GM23338 (cell line): ENCODE measurements around the gene FCHSD1. TPM values are rescaled to one million over a fixed set of nuclear protein-coding genes. Genes with fewer than 3 reads are reported as not detected.

ENCODE experiments used
- ATAC-seq: fragments of 200-7000 bp; cut with Tn5 transposase; 3 replicates; pipeline ENCODE4 v1.9.1; 2020
- DNase-seq: peaks from one replicate; pipeline ENCODE4 v3.0.0-alpha.2; 2015; ENCODE audit warnings: low spot score
- H2AFZ ChIP-seq: fragments of 200-600 bp; sonication (generic); 2 replicates; pipeline ENCODE4 v1.8.0; 2016; ENCODE audit warnings: antibody characterized with exemption, mild to moderate bottlenecking, moderate library complexity
- H3F3A ChIP-seq: fragments of 200-600 bp; sonication (generic); replicated peaks from 2 replicates; pipeline ENCODE4 v1.8.0; 2017; ENCODE audit warnings: antibody characterized with exemption, mixed run types, low read depth
- H3K27ac ChIP-seq: fragments of 200-600 bp; sonication (generic); 2 replicates; pipeline ENCODE4 v1.6.1; 2016; ENCODE audit warnings: low read depth
- H3K27me3 ChIP-seq: fragments of 200-600 bp; sonication (generic); 2 replicates; pipeline ENCODE4 v1.8.0; 2016; ENCODE audit warnings: mild to moderate bottlenecking, mixed run types, moderate library complexity; ENCODE audit not compliant: insufficient read depth
- H3K36me3 ChIP-seq: fragments of 200-600 bp; sonication (generic); 2 replicates; pipeline ENCODE4 v1.8.0; 2016; ENCODE audit warnings: mild to moderate bottlenecking; ENCODE audit not compliant: insufficient read depth
- H3K4me1 ChIP-seq: fragments of 200-600 bp; sonication (generic); 2 replicates; pipeline ENCODE4 v1.8.0; 2016; ENCODE audit warnings: mild to moderate bottlenecking, moderate library complexity; ENCODE audit not compliant: insufficient read depth
- H3K4me2 ChIP-seq: fragments of 200-600 bp; sonication (generic); 2 replicates; pipeline ENCODE4 v1.7.1; 2017; ENCODE audit warnings: mixed run types
- H3K4me3 ChIP-seq: fragments of 200-600 bp; sonication (generic); 2 replicates; pipeline ENCODE4 v1.6.1; 2016; ENCODE audit warnings: mixed run types
- H3K79me2 ChIP-seq: fragments of 200-600 bp; sonication (generic); replicated peaks from 2 replicates; pipeline ENCODE4 v1.8.0; 2017; ENCODE audit warnings: mild to moderate bottlenecking; ENCODE audit not compliant: insufficient read depth
- H3K9me2 ChIP-seq: fragments of 200-600 bp; sonication (generic); 2 replicates; pipeline ENCODE4 v1.8.0; 2017; ENCODE audit not compliant: insufficient read depth
- H4K20me1 ChIP-seq: fragments of 200-600 bp; sonication (generic); replicated peaks from 2 replicates; pipeline ENCODE4 v1.8.0; 2017; ENCODE audit warnings: mild to moderate bottlenecking; ENCODE audit not compliant: insufficient read depth
- H3K27ac Mint-ChIP-seq: 2 replicates; pipeline ENCODE4 v1.8.0; 2020; ENCODE audit warnings: inconsistent platforms, mild to moderate bottlenecking, moderate library complexity, mixed read lengths
- H3K27me3 Mint-ChIP-seq: 3 replicates; pipeline ENCODE4 v1.8.0; 2022; ENCODE audit warnings: low read depth, mild to moderate bottlenecking, moderate library complexity, mixed read lengths, inconsistent platforms; ENCODE audit not compliant: insufficient read depth, poor library complexity
- H3K36me3 Mint-ChIP-seq: 3 replicates; pipeline ENCODE4 v1.8.0; 2021; ENCODE audit warnings: low read depth, mild to moderate bottlenecking, inconsistent platforms, moderate library complexity, mixed read lengths
- H3K4me1 Mint-ChIP-seq: 3 replicates; pipeline ENCODE4 v1.8.0; 2020; ENCODE audit warnings: mild to moderate bottlenecking, inconsistent platforms, mixed read lengths
- H3K4me3 Mint-ChIP-seq: 3 replicates; pipeline ENCODE4 v1.8.0; 2021; ENCODE audit warnings: moderate library complexity, mild to moderate bottlenecking, inconsistent platforms, mixed read lengths
- H3K9me3 Mint-ChIP-seq: 3 replicates; pipeline ENCODE4 v1.8.0; 2020; ENCODE audit warnings: moderate library complexity, mild to moderate bottlenecking, inconsistent platforms, mixed read lengths
- CREB1 ChIP-seq: fragments of 250-450 bp; sonication (Bioruptor Pico); IDR thresholded peaks from 2 replicates; pipeline ENCODE4 v1.5.0; 2020; ENCODE audit warnings: low read depth, mild to moderate bottlenecking, moderate library complexity
- EZH2 ChIP-seq: fragments of 200-600 bp; sonication (generic); IDR thresholded peaks from one replicate; pipeline ENCODE4 v1.8.0; 2017; ENCODE audit warnings: antibody characterized with exemption, mild to moderate bottlenecking, low read depth; ENCODE audit not compliant: unreplicated experiment
- EZH2phosphoT487 ChIP-seq: fragments of 200-600 bp; sonication (generic); IDR thresholded peaks from one replicate; pipeline ENCODE4 v1.8.1; 2018; ENCODE audit warnings: antibody characterized with exemption; ENCODE audit not compliant: unreplicated experiment
- JUNB ChIP-seq: IDR thresholded peaks from one replicate; pipeline ENCODE4 v1.6.1; 2016; ENCODE audit warnings: antibody characterized with exemption; ENCODE audit not compliant: unreplicated experiment
- NANOG ChIP-seq: IDR thresholded peaks from 2 replicates; pipeline ENCODE4 v1.6.1; 2016; ENCODE audit warnings: antibody characterized with exemption, borderline replicate concordance
- POLR2AphosphoS5 ChIP-seq: IDR thresholded peaks from 2 replicates; pipeline ENCODE4 v1.6.1; 2016; ENCODE audit warnings: antibody characterized with exemption, low read depth
- STAT1 ChIP-seq: IDR thresholded peaks from one replicate; pipeline ENCODE4 v1.6.1; 2016; ENCODE audit warnings: antibody characterized with exemption; ENCODE audit not compliant: unreplicated experiment
- ZNF114 ChIP-seq: fragments of 250-450 bp; sonication (Bioruptor Pico); IDR thresholded peaks from 2 replicates; pipeline ENCODE4 v1.5.0; 2020; ENCODE audit warnings: mild to moderate bottlenecking, moderate library complexity
- ZNF331 ChIP-seq: fragments of 250-450 bp; sonication (Bioruptor Pico); IDR thresholded peaks from 2 replicates; pipeline ENCODE4 v1.5.0; 2020; ENCODE audit warnings: low read depth, mild to moderate bottlenecking, moderate library complexity
- polyA plus RNA-seq: library from polyadenylated mRNA; unstranded; fragments of >200 nt; fragmentation: Nextera tagmentation; extraction: Ambion mirVana; gene quantifications from 2 replicates; pipeline ENCODE4 v1.2.1, GENCODE V29; 2016
- total RNA-seq: library from RNA; depleted of rRNA; stranded (reverse); fragments of >200 nt; shearing (Covaris generic); gene quantifications from 2 replicates; pipeline ENCODE4 v1.2.3, GENCODE V29; 2014
- TF ChIP-seq, protein P1 (sequence below): IDR thresholded peaks from 2 replicates; pipeline ENCODE4 v1.6.1; 2016; ENCODE audit warnings: antibody characterized with exemption
- TF ChIP-seq, protein P2 (sequence below): fragments of 250-450 bp; sonication (Bioruptor Pico); IDR thresholded peaks from 2 replicates; pipeline ENCODE4 v1.5.0; 2020; ENCODE audit warnings: mild to moderate bottlenecking, moderate library complexity
- TF ChIP-seq, protein P3 (sequence below): IDR thresholded peaks from one replicate; pipeline ENCODE4 v1.6.1; 2018; ENCODE audit warnings: antibody characterized with exemption; ENCODE audit not compliant: unreplicated experiment
- TF ChIP-seq, protein P4 (sequence below), 2 experiments: fragments of 200-600 bp in 1 of 2; sonication (generic) in 1 of 2; conservative IDR thresholded peaks; 2 replicates each; pipeline versions ENCODE4 v1.5.1 to v1.6.1; 2016 to 2017; ENCODE audit warnings: antibody characterized with exemption in 2 of 2, low read depth in 2 of 2, mild to moderate bottlenecking in 2 of 2, moderate library complexity in 1 of 2

The FCHSD1 gene
- total and polyA plus RNA-seq, 2 experiments from 2014 or later: 24.7 to 46.6 TPM

DNA sequence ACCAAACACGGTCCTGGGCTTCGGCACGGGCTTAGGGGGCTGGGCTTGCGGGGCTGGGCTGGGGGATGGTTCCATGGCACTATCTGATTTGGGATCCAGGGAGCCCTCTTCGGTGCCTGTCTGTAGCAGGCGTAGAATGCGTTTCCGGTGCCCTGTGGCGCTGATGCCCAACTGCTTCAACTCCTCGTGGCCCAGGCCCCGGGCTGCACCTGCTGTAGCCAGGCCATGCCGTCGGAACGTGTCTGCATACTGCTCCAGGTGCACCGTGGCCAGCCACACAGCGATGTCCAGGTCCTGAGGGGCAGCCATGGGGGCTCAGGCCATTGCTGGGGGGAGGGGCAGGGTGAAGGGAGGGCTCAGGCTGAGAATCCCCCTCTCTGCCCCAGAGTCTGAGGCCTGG, 29.0 kb upstream of the FCHSD1 start:
- H3K27ac ChIP-seq: peak overlapping the region; percentile 87; the same call in 1 of the 2 replicates
- peaks cover 43% of the 10 kb centered on the region for H3K4me1 Mint-ChIP-seq
- H3K27ac Mint-ChIP-seq: peak overlapping the region; percentile 60
- H3K9me3 Mint-ChIP-seq: no peaks in the 10 kb centered on the region; the same call in 2 of the 3 replicates
- H3K36me3 Mint-ChIP-seq: peaks cover 23% of the 10 kb centered on the region
- no peak overlapping the region for H2AFZ ChIP-seq
- no peaks in the 10 kb centered on the region for H4K20me1 ChIP-seq
- peaks cover 36% of the 10 kb centered on the region for H3F3A ChIP-seq
- H3K4me3 ChIP-seq: peak overlapping the region; percentile 40; the same call in 1 of the 2 replicates
- H3K4me2 ChIP-seq: peak overlapping the region; percentile 76
- H3K79me2 ChIP-seq: peaks cover 20% of the 10 kb centered on the region; the same call in 1 of the 2 replicates
- peaks cover 13% of the 10 kb centered on the region for H3K27me3 Mint-ChIP-seq
- peaks cover 44% of the 10 kb centered on the region for H3K4me1 ChIP-seq
- no peaks in the 10 kb centered on the region for H3K36me3 ChIP-seq
- H3K4me3 Mint-ChIP-seq: peak overlapping the region; percentile 70; the same call in 1 of the 3 replicates
- no peaks in the 10 kb centered on the region for H3K27me3 ChIP-seq
- ATAC-seq (no peak), DNase-seq (no peak)
- TF ChIP-seq EZH2: no peak
- TF ChIP-seq, protein P1, sequence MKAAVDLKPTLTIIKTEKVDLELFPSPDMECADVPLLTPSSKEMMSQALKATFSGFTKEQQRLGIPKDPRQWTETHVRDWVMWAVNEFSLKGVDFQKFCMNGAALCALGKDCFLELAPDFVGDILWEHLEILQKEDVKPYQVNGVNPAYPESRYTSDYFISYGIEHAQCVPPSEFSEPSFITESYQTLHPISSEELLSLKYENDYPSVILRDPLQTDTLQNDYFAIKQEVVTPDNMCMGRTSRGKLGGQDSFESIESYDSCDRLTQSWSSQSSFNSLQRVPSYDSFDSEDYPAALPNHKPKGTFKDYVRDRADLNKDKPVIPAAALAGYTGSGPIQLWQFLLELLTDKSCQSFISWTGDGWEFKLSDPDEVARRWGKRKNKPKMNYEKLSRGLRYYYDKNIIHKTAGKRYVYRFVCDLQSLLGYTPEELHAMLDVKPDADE: no peak
- TF ChIP-seq STAT1: no peak
- no peak for TF ChIP-seq ZNF331 (CRISPR knock-in tag)
- TF ChIP-seq, protein P2, sequence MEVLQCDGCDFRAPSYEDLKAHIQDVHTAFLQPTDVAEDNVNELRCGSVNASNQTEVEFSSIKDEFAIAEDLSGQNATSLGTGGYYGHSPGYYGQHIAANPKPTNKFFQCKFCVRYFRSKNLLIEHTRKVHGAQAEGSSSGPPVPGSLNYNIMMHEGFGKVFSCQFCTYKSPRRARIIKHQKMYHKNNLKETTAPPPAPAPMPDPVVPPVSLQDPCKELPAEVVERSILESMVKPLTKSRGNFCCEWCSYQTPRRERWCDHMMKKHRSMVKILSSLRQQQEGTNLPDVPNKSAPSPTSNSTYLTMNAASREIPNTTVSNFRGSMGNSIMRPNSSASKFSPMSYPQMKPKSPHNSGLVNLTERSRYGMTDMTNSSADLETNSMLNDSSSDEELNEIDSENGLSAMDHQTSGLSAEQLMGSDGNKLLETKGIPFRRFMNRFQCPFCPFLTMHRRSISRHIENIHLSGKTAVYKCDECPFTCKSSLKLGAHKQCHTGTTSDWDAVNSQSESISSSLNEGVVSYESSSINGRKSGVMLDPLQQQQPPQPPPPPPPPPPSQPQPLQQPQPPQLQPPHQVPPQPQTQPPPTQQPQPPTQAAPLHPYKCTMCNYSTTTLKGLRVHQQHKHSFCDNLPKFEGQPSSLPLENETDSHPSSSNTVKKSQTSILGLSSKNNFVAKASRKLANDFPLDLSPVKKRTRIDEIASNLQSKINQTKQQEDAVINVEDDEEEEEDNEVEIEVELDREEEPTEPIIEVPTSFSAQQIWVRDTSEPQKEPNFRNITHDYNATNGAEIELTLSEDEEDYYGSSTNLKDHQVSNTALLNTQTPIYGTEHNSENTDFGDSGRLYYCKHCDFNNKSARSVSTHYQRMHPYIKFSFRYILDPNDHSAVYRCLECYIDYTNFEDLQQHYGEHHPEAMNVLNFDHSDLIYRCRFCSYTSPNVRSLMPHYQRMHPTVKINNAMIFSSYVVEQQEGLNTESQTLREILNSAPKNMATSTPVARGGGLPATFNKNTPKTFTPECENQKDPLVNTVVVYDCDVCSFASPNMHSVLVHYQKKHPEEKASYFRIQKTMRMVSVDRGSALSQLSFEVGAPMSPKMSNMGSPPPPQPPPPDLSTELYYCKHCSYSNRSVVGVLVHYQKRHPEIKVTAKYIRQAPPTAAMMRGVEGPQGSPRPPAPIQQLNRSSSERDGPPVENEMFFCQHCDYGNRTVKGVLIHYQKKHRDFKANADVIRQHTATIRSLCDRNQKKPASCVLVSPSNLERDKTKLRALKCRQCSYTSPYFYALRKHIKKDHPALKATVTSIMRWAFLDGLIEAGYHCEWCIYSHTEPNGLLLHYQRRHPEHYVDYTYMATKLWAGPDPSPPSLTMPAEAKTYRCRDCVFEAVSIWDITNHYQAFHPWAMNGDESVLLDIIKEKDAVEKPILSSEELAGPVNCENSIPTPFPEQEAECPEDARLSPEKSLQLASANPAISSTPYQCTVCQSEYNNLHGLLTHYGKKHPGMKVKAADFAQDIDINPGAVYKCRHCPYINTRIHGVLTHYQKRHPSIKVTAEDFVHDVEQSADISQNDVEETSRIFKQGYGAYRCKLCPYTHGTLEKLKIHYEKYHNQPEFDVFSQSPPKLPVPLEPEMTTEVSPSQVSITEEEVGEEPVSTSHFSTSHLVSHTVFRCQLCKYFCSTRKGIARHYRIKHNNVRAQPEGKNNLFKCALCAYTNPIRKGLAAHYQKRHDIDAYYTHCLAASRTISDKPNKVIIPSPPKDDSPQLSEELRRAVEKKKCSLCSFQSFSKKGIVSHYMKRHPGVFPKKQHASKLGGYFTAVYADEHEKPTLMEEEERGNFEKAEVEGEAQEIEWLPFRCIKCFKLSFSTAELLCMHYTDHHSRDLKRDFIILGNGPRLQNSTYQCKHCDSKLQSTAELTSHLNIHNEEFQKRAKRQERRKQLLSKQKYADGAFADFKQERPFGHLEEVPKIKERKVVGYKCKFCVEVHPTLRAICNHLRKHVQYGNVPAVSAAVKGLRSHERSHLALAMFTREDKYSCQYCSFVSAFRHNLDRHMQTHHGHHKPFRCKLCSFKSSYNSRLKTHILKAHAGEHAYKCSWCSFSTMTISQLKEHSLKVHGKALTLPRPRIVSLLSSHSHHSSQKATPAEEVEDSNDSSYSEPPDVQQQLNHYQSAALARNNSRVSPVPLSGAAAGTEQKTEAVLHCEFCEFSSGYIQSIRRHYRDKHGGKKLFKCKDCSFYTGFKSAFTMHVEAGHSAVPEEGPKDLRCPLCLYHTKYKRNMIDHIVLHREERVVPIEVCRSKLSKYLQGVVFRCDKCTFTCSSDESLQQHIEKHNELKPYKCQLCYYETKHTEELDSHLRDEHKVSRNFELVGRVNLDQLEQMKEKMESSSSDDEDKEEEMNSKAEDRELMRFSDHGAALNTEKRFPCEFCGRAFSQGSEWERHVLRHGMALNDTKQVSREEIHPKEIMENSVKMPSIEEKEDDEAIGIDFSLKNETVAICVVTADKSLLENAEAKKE (CRISPR knock-in tag): no peak
- TF ChIP-seq, protein P3, sequence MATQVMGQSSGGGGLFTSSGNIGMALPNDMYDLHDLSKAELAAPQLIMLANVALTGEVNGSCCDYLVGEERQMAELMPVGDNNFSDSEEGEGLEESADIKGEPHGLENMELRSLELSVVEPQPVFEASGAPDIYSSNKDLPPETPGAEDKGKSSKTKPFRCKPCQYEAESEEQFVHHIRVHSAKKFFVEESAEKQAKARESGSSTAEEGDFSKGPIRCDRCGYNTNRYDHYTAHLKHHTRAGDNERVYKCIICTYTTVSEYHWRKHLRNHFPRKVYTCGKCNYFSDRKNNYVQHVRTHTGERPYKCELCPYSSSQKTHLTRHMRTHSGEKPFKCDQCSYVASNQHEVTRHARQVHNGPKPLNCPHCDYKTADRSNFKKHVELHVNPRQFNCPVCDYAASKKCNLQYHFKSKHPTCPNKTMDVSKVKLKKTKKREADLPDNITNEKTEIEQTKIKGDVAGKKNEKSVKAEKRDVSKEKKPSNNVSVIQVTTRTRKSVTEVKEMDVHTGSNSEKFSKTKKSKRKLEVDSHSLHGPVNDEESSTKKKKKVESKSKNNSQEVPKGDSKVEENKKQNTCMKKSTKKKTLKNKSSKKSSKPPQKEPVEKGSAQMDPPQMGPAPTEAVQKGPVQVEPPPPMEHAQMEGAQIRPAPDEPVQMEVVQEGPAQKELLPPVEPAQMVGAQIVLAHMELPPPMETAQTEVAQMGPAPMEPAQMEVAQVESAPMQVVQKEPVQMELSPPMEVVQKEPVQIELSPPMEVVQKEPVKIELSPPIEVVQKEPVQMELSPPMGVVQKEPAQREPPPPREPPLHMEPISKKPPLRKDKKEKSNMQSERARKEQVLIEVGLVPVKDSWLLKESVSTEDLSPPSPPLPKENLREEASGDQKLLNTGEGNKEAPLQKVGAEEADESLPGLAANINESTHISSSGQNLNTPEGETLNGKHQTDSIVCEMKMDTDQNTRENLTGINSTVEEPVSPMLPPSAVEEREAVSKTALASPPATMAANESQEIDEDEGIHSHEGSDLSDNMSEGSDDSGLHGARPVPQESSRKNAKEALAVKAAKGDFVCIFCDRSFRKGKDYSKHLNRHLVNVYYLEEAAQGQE: no peak
- TF ChIP-seq, protein P4, sequence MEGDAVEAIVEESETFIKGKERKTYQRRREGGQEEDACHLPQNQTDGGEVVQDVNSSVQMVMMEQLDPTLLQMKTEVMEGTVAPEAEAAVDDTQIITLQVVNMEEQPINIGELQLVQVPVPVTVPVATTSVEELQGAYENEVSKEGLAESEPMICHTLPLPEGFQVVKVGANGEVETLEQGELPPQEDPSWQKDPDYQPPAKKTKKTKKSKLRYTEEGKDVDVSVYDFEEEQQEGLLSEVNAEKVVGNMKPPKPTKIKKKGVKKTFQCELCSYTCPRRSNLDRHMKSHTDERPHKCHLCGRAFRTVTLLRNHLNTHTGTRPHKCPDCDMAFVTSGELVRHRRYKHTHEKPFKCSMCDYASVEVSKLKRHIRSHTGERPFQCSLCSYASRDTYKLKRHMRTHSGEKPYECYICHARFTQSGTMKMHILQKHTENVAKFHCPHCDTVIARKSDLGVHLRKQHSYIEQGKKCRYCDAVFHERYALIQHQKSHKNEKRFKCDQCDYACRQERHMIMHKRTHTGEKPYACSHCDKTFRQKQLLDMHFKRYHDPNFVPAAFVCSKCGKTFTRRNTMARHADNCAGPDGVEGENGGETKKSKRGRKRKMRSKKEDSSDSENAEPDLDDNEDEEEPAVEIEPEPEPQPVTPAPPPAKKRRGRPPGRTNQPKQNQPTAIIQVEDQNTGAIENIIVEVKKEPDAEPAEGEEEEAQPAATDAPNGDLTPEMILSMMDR (conservative IDR thresholded peaks at IDR 0.05; ENCODE audit: low read depth in 2 of 2): no peak
- TF ChIP-seq JUNB: no peak
- TF ChIP-seq ZNF114 (CRISPR knock-in tag): no peak
- no peak for TF ChIP-seq POLR2AphosphoS5
- no peak for TF ChIP-seq EZH2phosphoT487
- TF ChIP-seq CREB1 (CRISPR knock-in tag): no peak
- TF ChIP-seq NANOG: no peak
- H3K9me2 ChIP-seq: no peaks in the 10 kb centered on the region
